OCI-LY1 (cell line): ENCODE measurements around the gene PTHLH.

Source experiments
- H2AFZ ChIP-seq: fragments of 200-600 bp; sonication (generic), shearing (Covaris generic); 2 replicates; pipeline ENCODE4 v1.6.0; 2014; ENCODE audit warnings: antibody characterized with exemption, mild to moderate bottlenecking, low read length
- H3F3A ChIP-seq: fragments of 200-600 bp; sonication (generic), shearing (Covaris generic); 2 replicates; pipeline ENCODE4 v1.6.0; 2014; ENCODE audit warnings: mild to moderate bottlenecking, antibody characterized with exemption, low read length, moderate library complexity; ENCODE audit not compliant: insufficient read depth
- H3K27ac ChIP-seq: fragments of 200-600 bp; sonication (generic); 2 replicates; pipeline ENCODE4 v1.5.1; 2014; ENCODE audit warnings: low read length, mixed run types, mild to moderate bottlenecking, low read depth; ENCODE audit not compliant: poor library complexity, severe bottlenecking
- H3K27me3 ChIP-seq: fragments of 200-600 bp; sonication (generic); 2 replicates; pipeline ENCODE4 v1.6.0; 2014; ENCODE audit warnings: antibody characterized with exemption, mild to moderate bottlenecking, low read length, moderate library complexity; ENCODE audit not compliant: insufficient read depth
- H3K36me3 ChIP-seq: fragments of 200-600 bp; sonication (generic); 2 replicates; pipeline ENCODE4 v1.6.1; 2014; ENCODE audit warnings: mild to moderate bottlenecking, antibody characterized with exemption, low read length, moderate library complexity, mixed read lengths; ENCODE audit not compliant: insufficient read depth
- H3K4me1 ChIP-seq: fragments of 200-600 bp; sonication (generic); 2 replicates; pipeline ENCODE4 v1.5.1; 2014; ENCODE audit warnings: mild to moderate bottlenecking, low read length, moderate library complexity; ENCODE audit not compliant: insufficient read depth, severe bottlenecking
- H3K4me2 ChIP-seq: fragments of 200-600 bp; sonication (generic), shearing (Covaris generic); 2 replicates; pipeline ENCODE4 v1.6.1; 2014; ENCODE audit warnings: low read length
- H3K4me3 ChIP-seq: fragments of 200-600 bp; sonication (generic); 2 replicates; pipeline ENCODE4 v1.5.1; 2014; ENCODE audit warnings: low read length, low read depth, mild to moderate bottlenecking, mixed read lengths; ENCODE audit not compliant: poor library complexity, severe bottlenecking
- H3K79me2 ChIP-seq: fragments of 200-600 bp; shearing (Covaris generic); 2 replicates; pipeline ENCODE4 v1.6.1; 2016; ENCODE audit warnings: mixed run types, low read length, mixed read lengths; ENCODE audit not compliant: insufficient read depth
- H3K9ac ChIP-seq: fragments of 200-600 bp; sonication (generic), shearing (Covaris generic); 2 replicates; pipeline ENCODE4 v1.6.1; 2014; ENCODE audit warnings: mild to moderate bottlenecking, low read length, mixed read lengths
- H3K9me2 ChIP-seq: fragments of 200-600 bp; sonication (generic), shearing (Covaris generic); 2 replicates; pipeline ENCODE4 v1.6.1; 2014; ENCODE audit warnings: low read depth, mild to moderate bottlenecking, low read length, mixed read lengths
- H3K9me3 ChIP-seq: fragments of 200-600 bp; shearing (Covaris generic); 2 replicates; pipeline ENCODE4 v1.6.1; 2014; ENCODE audit warnings: low read length, mixed read lengths
- H4K20me1 ChIP-seq: fragments of 200-600 bp; sonication (generic), shearing (Covaris generic); 2 replicates; pipeline ENCODE4 v1.6.0; 2016; ENCODE audit warnings: mild to moderate bottlenecking, low read length; ENCODE audit not compliant: insufficient read depth
- EZH2 ChIP-seq: fragments of 200-600 bp; sonication (generic), shearing (Covaris generic); IDR thresholded peaks from 2 replicates; pipeline ENCODE4 v1.8.0; 2017; ENCODE audit warnings: borderline replicate concordance, mixed run types, mild to moderate bottlenecking, antibody characterized with exemption, low read length, moderate library complexity, mixed read lengths
- TF ChIP-seq, protein P1 (sequence below): fragments of 200-600 bp; sonication (generic), shearing (Covaris generic); IDR thresholded peaks from 2 replicates; pipeline ENCODE4 v1.5.1; 2017; ENCODE audit warnings: mild to moderate bottlenecking, antibody characterized with exemption, low read length, moderate library complexity, mixed read lengths

Gene PTHLH

DNA sequence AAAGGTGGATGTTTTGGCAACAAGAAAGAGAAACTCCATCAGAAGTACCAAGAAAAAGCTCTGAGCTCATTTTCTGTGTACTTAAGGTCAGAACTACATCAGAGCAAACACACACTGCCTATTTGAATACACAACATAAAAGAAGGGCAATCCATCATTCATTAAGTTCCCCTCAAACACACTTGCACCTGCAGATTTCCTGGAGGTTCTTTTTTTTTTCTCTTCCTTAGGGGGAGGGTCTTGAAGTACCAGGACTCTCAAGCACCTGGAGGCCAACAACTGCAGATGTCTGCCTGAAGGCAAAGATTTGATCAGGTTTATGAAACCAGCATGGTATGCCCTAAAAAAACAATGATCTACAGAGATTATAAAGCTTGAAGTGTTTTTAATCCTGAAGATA, 26.1 kb upstream of the PTHLH start:
- no peaks in the 10 kb centered on the region for H3K27me3 ChIP-seq
- no peaks in the 10 kb centered on the region for H3K36me3 ChIP-seq
- H3K9ac ChIP-seq, result no peak overlapping the region
- H3K79me2 ChIP-seq, result no peaks in the 10 kb centered on the region
- H3K9me3 ChIP-seq, result no peaks in the 10 kb centered on the region
- no peak overlapping the region for H3K27ac ChIP-seq
- TF ChIP-seq, protein P1, sequence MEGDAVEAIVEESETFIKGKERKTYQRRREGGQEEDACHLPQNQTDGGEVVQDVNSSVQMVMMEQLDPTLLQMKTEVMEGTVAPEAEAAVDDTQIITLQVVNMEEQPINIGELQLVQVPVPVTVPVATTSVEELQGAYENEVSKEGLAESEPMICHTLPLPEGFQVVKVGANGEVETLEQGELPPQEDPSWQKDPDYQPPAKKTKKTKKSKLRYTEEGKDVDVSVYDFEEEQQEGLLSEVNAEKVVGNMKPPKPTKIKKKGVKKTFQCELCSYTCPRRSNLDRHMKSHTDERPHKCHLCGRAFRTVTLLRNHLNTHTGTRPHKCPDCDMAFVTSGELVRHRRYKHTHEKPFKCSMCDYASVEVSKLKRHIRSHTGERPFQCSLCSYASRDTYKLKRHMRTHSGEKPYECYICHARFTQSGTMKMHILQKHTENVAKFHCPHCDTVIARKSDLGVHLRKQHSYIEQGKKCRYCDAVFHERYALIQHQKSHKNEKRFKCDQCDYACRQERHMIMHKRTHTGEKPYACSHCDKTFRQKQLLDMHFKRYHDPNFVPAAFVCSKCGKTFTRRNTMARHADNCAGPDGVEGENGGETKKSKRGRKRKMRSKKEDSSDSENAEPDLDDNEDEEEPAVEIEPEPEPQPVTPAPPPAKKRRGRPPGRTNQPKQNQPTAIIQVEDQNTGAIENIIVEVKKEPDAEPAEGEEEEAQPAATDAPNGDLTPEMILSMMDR, result no peak
- no peak for TF ChIP-seq EZH2
- no peaks in the 10 kb centered on the region for H3F3A ChIP-seq
- H2AFZ ChIP-seq, result no peak overlapping the region
- H3K4me3 ChIP-seq, result no peak overlapping the region
- no peak overlapping the region for H3K4me2 ChIP-seq
- no peaks in the 10 kb centered on the region for H4K20me1 ChIP-seq
- H3K9me2 ChIP-seq, result no peaks in the 10 kb centered on the region
- H3K4me1 ChIP-seq, result no peaks in the 10 kb centered on the region

DNA sequence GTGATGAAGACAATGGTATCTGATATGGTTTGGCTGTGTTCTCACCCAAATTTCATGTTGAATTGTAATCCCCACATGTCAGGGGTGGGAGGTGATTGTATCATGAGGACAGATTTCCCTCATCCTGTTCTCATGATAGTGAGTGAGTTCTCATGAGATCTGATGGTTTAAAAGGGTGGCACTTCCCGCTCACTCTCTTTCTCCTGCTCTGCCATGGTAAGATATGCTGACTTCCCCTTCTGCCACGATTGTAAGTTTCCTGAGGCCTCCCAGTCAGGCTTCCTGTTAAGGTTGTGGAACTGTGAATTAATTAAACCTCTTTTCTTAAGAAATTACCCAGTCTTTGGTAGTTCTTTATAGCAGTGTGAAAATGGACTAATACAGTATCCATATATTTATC, 25.6 kb upstream of the PTHLH start:
- Histone ChIP-seq H3K9me3 (no peaks in the 10 kb centered on the region), H3K79me2 (no peaks in the 10 kb centered on the region), H3K27me3 (no peaks in the 10 kb centered on the region), H3K4me1 (no peaks in the 10 kb centered on the region), H3K27ac (no peak overlapping the region), H4K20me1 (no peaks in the 10 kb centered on the region), H3K4me3 (no peak overlapping the region), H3F3A (no peaks in the 10 kb centered on the region), H3K4me2 (no peak overlapping the region), H3K9ac (no peak overlapping the region), H3K36me3 (no peaks in the 10 kb centered on the region), H2AFZ (no peak overlapping the region), H3K9me2 (no peaks in the 10 kb centered on the region)
- TF ChIP-seq EZH2, result no peak
- TF ChIP-seq, protein P1, result no peak

DNA sequence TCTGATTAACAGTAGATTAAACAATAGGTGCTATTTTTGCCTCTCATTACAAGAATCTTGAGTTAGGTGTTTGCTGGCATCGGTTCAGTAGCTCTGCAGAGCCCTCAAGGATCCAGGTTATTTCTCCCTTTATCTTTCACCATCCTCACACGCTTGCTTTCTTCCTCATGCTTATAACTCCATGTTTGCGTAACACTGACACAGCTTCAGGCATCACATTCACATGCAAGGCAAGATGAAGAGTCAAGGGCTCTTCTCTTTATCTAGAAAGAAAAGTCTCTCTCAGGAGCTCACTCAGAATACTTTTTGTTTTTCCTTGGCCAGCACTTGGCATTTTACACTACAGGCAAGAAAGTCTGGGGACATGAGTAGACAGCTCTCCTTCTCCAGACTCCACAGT, 24.2 kb upstream of the PTHLH start:
- H3K9ac ChIP-seq, result no peak overlapping the region
- no peaks in the 10 kb centered on the region for H3K36me3 ChIP-seq

More for the DNA sequence above, 24.2 kb upstream of the PTHLH start:
- H3K27ac ChIP-seq, result no peak overlapping the region
- H3K4me3 ChIP-seq, result no peak overlapping the region
- H3K4me1 ChIP-seq, result no peaks in the 10 kb centered on the region
- H3K79me2 ChIP-seq, result no peaks in the 10 kb centered on the region
- H3K9me2 ChIP-seq, result no peaks in the 10 kb centered on the region
- no peaks in the 10 kb centered on the region for H4K20me1 ChIP-seq
- H3K27me3 ChIP-seq, result no peaks in the 10 kb centered on the region
- no peaks in the 10 kb centered on the region for H3K9me3 ChIP-seq
- TF ChIP-seq, protein P1, result no peak
- TF ChIP-seq EZH2, result no peak
- H3K4me2 ChIP-seq, result no peak overlapping the region
- no peak overlapping the region for H2AFZ ChIP-seq
- no peaks in the 10 kb centered on the region for H3F3A ChIP-seq
